Transverse colon (tissue), 4 donors: Measurements from ENCODE around the gene INAVA.

Experiments used
- EP300 ChIP-seq: sonication (generic); formaldehyde crosslinking; IDR thresholded peaks from one replicate; pipeline ENCODE4 v1.6.1; 2017; ENCODE audit warnings: antibody characterized with exemption, low read depth
- POLR2A ChIP-seq: fragments of 450-650 bp; IDR thresholded peaks from one replicate; pipeline ENCODE4 v1.6.1; 2016; ENCODE audit warnings: antibody characterized with exemption, mild to moderate bottlenecking, moderate library complexity
- POLR2AphosphoS5 ChIP-seq, 3 donors: sonication (generic); formaldehyde crosslinking; IDR thresholded peaks; one replicate each; pipeline ENCODE4 v1.6.1; 2016; ENCODE audit warnings: antibody characterized with exemption in 3 of 3
- TF ChIP-seq, protein P1 (sequence below), 5 experiments: fragments of 200-600 bp in 3 of 5; fragments of 450-650 bp in 2 of 5; sonication (generic) in 3 of 5; IDR thresholded peaks; 1 replicate in 2 of 5; 2 replicates in 3 of 5; pipeline ENCODE4 v1.5.1; 2016 to 2017; ENCODE audit warnings: antibody characterized with exemption in 5 of 5, inconsistent platforms in 3 of 5, mild to moderate bottlenecking in 2 of 5, moderate library complexity in 1 of 5

DNA sequence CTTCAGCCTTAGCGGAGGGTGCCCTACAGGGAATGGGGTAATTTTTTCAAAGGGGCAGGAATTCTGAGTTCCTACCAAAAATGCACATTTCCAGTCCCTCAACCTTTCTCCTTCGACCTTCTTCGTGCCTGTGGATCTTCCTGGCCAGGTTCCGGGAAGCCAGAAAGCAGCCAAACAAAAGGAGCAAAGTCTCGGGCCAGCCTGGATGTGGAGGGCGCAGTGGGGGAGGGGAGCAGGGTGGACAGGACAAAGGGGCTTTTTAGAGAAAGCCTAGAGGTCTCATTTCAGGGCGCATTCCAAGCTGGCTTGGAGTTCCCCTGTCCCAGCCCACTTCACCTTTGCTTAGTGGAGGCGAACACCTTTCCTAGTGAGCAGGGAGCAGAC lies 2.9 kb upstream of the INAVA start:
- TF ChIP-seq, protein P1, sequence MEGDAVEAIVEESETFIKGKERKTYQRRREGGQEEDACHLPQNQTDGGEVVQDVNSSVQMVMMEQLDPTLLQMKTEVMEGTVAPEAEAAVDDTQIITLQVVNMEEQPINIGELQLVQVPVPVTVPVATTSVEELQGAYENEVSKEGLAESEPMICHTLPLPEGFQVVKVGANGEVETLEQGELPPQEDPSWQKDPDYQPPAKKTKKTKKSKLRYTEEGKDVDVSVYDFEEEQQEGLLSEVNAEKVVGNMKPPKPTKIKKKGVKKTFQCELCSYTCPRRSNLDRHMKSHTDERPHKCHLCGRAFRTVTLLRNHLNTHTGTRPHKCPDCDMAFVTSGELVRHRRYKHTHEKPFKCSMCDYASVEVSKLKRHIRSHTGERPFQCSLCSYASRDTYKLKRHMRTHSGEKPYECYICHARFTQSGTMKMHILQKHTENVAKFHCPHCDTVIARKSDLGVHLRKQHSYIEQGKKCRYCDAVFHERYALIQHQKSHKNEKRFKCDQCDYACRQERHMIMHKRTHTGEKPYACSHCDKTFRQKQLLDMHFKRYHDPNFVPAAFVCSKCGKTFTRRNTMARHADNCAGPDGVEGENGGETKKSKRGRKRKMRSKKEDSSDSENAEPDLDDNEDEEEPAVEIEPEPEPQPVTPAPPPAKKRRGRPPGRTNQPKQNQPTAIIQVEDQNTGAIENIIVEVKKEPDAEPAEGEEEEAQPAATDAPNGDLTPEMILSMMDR (IDR thresholded peaks at IDR 0.05): no peak
- TF ChIP-seq POLR2AphosphoS5 (IDR thresholded peaks at IDR 0.05): no peak
- no peak for TF ChIP-seq EP300
- TF ChIP-seq POLR2A: no peak
